Keratinocyte (primary cell): ENCODE data around the gene TESK1. TPM values are rescaled to one million over a fixed set of nuclear protein-coding genes. Genes with fewer than 3 reads are reported as not detected.
"Not testable (repeated sequence)": the region's sequence is repeated elsewhere in the genome, so short reads cannot be mapped to it uniquely, and the experiment has no call there.

Experiments used
- DNase-seq: peaks from one replicate; pipeline ENCODE4 v3.0.0-alpha.2; 2011; ENCODE audit warnings: low read depth, missing footprints, low spot score
- FAIRE-seq: peaks from 2 replicates; lab custom pipeline; 2011; peaks lifted over from hg19 to GRCh38; lab: Jason Lieb, UNC
- H2AFZ ChIP-seq: 2 replicates; pipeline ENCODE4 v1.6.0; 2012; ENCODE audit warnings: low read length, control low read depth, inconsistent platforms; ENCODE audit not compliant: control insufficient read depth
- H3K27ac ChIP-seq: 2 replicates; pipeline ENCODE4 v1.5.1; 2011; ENCODE audit warnings: low read length; ENCODE audit not compliant: control insufficient read depth, insufficient read depth
- H3K27me3 ChIP-seq: 3 replicates; pipeline ENCODE4 v1.6.0; 2011; ENCODE audit warnings: low read length; ENCODE audit not compliant: control insufficient read depth, insufficient read depth; ENCODE audit errors: extremely low read depth
- H3K36me3 ChIP-seq, 2 experiments: 2 replicates in 1 of 2; 3 replicates in 1 of 2; pipeline ENCODE4 v1.5.1; 2011; ENCODE audit warnings: low read length in 2 of 2, mild to moderate bottlenecking in 1 of 2; ENCODE audit not compliant: control insufficient read depth in 2 of 2, insufficient read depth in 2 of 2; ENCODE audit errors: extremely low read depth in 1 of 2
- H3K4me1 ChIP-seq: 3 replicates; pipeline ENCODE4 v1.5.1; 2011; ENCODE audit warnings: low read length; ENCODE audit not compliant: control insufficient read depth, insufficient read depth; ENCODE audit errors: extremely low read depth
- H3K4me2 ChIP-seq: 3 replicates; pipeline ENCODE4 v1.6.0; 2011; ENCODE audit warnings: low read depth, low read length; ENCODE audit not compliant: control insufficient read depth, insufficient read depth; ENCODE audit errors: extremely low read depth
- H3K4me3 ChIP-seq, 3 experiments: fragments of 200-600 bp in 1 of 3; sonication (generic) in 1 of 3; 2 replicates in 2 of 3; 3 replicates in 1 of 3; pipeline ENCODE4 v1.5.1; 2011 to 2016; ENCODE audit warnings: low read length in 3 of 3, mild to moderate bottlenecking in 3 of 3, control low read depth in 2 of 3, inconsistent platforms in 1 of 3, low read depth in 1 of 3, mixed read lengths in 1 of 3, mixed run types in 1 of 3, moderate library complexity in 1 of 3; ENCODE audit not compliant: control insufficient read depth in 2 of 3, insufficient read depth in 2 of 3; ENCODE audit errors: extremely low read depth in 1 of 3
- H3K79me2 ChIP-seq: 2 replicates; pipeline ENCODE4 v1.6.0; 2012; ENCODE audit warnings: low read length; ENCODE audit not compliant: control insufficient read depth, insufficient read depth
- H3K9ac ChIP-seq: 3 replicates; pipeline ENCODE4 v1.6.0; 2011; ENCODE audit warnings: low read length; ENCODE audit not compliant: control insufficient read depth, insufficient read depth; ENCODE audit errors: extremely low read depth
- H3K9me1 ChIP-seq: 3 replicates; pipeline ENCODE4 v1.6.0; 2011; ENCODE audit warnings: low read length; ENCODE audit not compliant: control insufficient read depth, insufficient read depth; ENCODE audit errors: extremely low read depth
- H3K9me3 ChIP-seq: 2 replicates; pipeline ENCODE4 v1.5.1; 2012; ENCODE audit warnings: low read depth, low read length; ENCODE audit not compliant: control insufficient read depth
- H4K20me1 ChIP-seq: 3 replicates; pipeline ENCODE4 v1.6.0; 2011; ENCODE audit warnings: low read length; ENCODE audit not compliant: control insufficient read depth, insufficient read depth; ENCODE audit errors: extremely low read depth
- CTCF ChIP-seq, 3 experiments: IDR thresholded peaks in 1 of 3; conservative IDR thresholded peaks in 1 of 3; optimal IDR thresholded peaks in 1 of 3; 2 replicates in 2 of 3; 3 replicates in 1 of 3; pipeline versions ENCODE3 to v1.5.1; 2011; ENCODE audit warnings: low read length in 3 of 3, mild to moderate bottlenecking in 3 of 3, moderate library complexity in 2 of 3, control low read depth in 1 of 3, inconsistent platforms in 1 of 3; ENCODE audit not compliant: insufficient read depth in 2 of 3; ENCODE audit errors: extremely low read depth in 1 of 3
- EZH2 ChIP-seq: IDR thresholded peaks from one replicate; pipeline ENCODE4 v1.6.1; 2012; ENCODE audit warnings: inconsistent platforms, mild to moderate bottlenecking, low read length, moderate library complexity
- dilution Hi-C: fragments of 300-500 bp; cut with MboI; formaldehyde crosslinking; loops from one replicate; pipeline ENCODE4 v1.7.0; 2020; ENCODE audit warnings: low sequenced_read_pairs; ENCODE audit not compliant: extremely low pct_ligation_motif_present
- polyA plus RNA-seq, 5 experiments: library from polyadenylated mRNA; depleted of rRNA in 3 of 5; stranded (reverse) in 3 of 5; stranded (forward) in 1 of 5; unstranded in 1 of 5; fragments of >200 nt; gene quantifications; 1 replicate in 1 of 5; 2 replicates in 3 of 5; 3 replicates in 1 of 5; pipeline versions ENCODE4 v1.2.1 to v1.2.3, GENCODE V29; 2011 to 2012; ENCODE audit warnings: missing spikeins in 2 of 5, low read depth in 1 of 5, low replicate concordance in 1 of 5

TESK1 gene
- polyA plus RNA-seq, 1 donor (not counting 4 experiments of a cell fraction or from before 2014, with no cell fraction given) = 11.2 TPM

DNA sequence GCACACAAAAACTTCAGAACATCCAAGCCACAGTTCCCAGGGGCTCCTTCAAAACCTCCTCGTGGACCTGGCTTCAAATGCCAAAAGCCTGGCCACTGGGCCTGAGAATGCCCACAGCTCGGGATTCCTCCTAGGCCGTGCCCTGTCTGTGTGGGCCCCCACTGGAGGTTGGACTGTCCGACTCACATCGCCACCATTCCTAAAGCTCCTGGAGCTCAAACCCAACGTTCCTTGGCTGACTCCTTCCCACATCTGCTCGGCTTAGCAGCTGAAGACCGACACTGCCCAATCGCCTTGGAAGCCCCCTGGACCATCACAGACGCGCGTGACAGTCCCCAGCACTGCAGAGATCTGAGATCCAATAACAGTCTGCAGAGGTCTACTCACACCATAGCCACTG, 38.0 kb downstream of the TESK1 start:
- no peaks in the 10 kb centered on the region for H3K79me2 ChIP-seq
- H3K27me3 ChIP-seq = no peaks in the 10 kb centered on the region
- no peak overlapping the region for H3K4me2 ChIP-seq
- H3K9me1 ChIP-seq = no peaks in the 10 kb centered on the region
- TF ChIP-seq EZH2 = no peak
- TF ChIP-seq CTCF (optimal IDR thresholded peaks at IDR 0.05 in 1 of 3, IDR thresholded peaks at IDR 0.05 in 1 of 3, conservative IDR thresholded peaks at IDR 0.05 in 1 of 3; ENCODE audit: extremely low read depth in 1 of 3, insufficient read depth in 2 of 3, low read length in 3 of 3) = no peak
- H3K27ac ChIP-seq = no peak overlapping the region
- no peak overlapping the region for H2AFZ ChIP-seq
- FAIRE-seq = no peak
- no peaks in the 10 kb centered on the region for H3K9me3 ChIP-seq
- H3K36me3 ChIP-seq = no peaks in the 10 kb centered on the region
- no peak overlapping the region for H3K9ac ChIP-seq
- dilution Hi-C loops = no loop called here
- H3K4me3 ChIP-seq = no peak overlapping the region
- peaks cover 15% of the 10 kb centered on the region for H3K4me1 ChIP-seq
- no peak for DNase-seq
- H4K20me1 ChIP-seq = no peaks in the 10 kb centered on the region

GRCh38 chr9:35645736-35646135, 40.7 kb downstream of the TESK1 start:
- H3K36me3 ChIP-seq, dilution Hi-C loops, FAIRE-seq, H3K27me3 ChIP-seq, H3K9me3 ChIP-seq, DNase-seq, H3K79me2 ChIP-seq, H4K20me1 ChIP-seq, H3K9me1 ChIP-seq: not testable (repeated sequence)
- Histone ChIP-seq H3K9ac (peak overlapping the region; percentile 88), H3K4me3 (peak overlapping the region; percentile 54 to 87 (median 78)), H3K4me1 (peaks cover 21% of the 10 kb centered on the region), H2AFZ (peak overlapping the region; percentile 94), H3K27ac (peak overlapping the region; percentile 82), H3K4me2 (peak overlapping the region; percentile 96)

- H4K20me1 ChIP-seq = no peaks in the 10 kb centered on the region
- peak overlapping the region; percentile 54 to 87 (median 78) for H3K4me3 ChIP-seq
- H3K27ac ChIP-seq = peak overlapping the region; percentile 82
- H3K9me1 ChIP-seq = no peaks in the 10 kb centered on the region
- peak overlapping the region; percentile 88 for H3K9ac ChIP-seq
- no peaks in the 10 kb centered on the region for H3K9me3 ChIP-seq
- dilution Hi-C loops = no loop called here
- H3K4me1 ChIP-seq = peaks cover 21% of the 10 kb centered on the region
- no peak for FAIRE-seq
- H3K27me3 ChIP-seq = no peaks in the 10 kb centered on the region
- TF ChIP-seq EZH2 (no peak), CTCF (optimal IDR thresholded peaks at IDR 0.05 in 1 of 3, IDR thresholded peaks at IDR 0.05 in 1 of 3, conservative IDR thresholded peaks at IDR 0.05 in 1 of 3; ENCODE audit: extremely low read depth in 1 of 3, insufficient read depth in 2 of 3, low read length in 3 of 3) (peak; percentile 38 to 46 (median 45))
- no peaks in the 10 kb centered on the region for H3K36me3 ChIP-seq
- no peaks in the 10 kb centered on the region for H3K79me2 ChIP-seq
- no peak for DNase-seq
- H2AFZ ChIP-seq = peak overlapping the region; percentile 94
- H3K4me2 ChIP-seq = peak overlapping the region; percentile 96
These were observed 41.1 kb downstream of the TESK1 start for GRCh38 chr9:35646153-35646532.
